ENCODE data around the gene KCNMA1. TPM values are rescaled to one million over a fixed set of nuclear protein-coding genes. Genes with fewer than 3 reads are reported as not detected.

KCNMA1 gene
- total RNA-seq, 1 experiment from 2014 or later: 0.70 TPM

- Histone ChIP-seq H3K36me3 (ENCODE audit: low read depth) (no peaks in the 10 kb centered on the region), H3K79me2 (ENCODE audit: low read depth) (no peaks in the 10 kb centered on the region), H3F3A (ENCODE audit: insufficient read depth, low read depth) (no peaks in the 10 kb centered on the region), H3K9me2 (ENCODE audit: insufficient read depth) (no peaks in the 10 kb centered on the region), H3K4me2 (no peak overlapping the region), H3K9me3 (ENCODE audit: insufficient read depth, low read depth) (no peaks in the 10 kb centered on the region), H3K4me1 (replicated peaks; ENCODE audit: insufficient read depth) (no peaks in the 10 kb centered on the region; the same call in 1 of the 2 replicates), H3K27ac (no peak overlapping the region), H3K27me3 (ENCODE audit: insufficient read depth, low read depth) (no peaks in the 10 kb centered on the region), H3K4me3 (no peak overlapping the region), H4K20me1 (ENCODE audit: insufficient read depth) (no peaks in the 10 kb centered on the region), H2AFZ (no peak overlapping the region)
- CTCF ChIA-PET: no interaction called here
- POLR2A ChIA-PET (ENCODE audit: unreplicated experiment): interaction anchor here (0.6 kb wide), 1 partner anchor 784 kb away, joined by 3 read pairs; no protein-coding TSS in a partner anchor
- BruUV-seq (replicated peaks): no TSS peak
- intact Hi-C loops (cut with micrococcal nuclease; ENCODE audit: unreplicated experiment): no loop called here
- DNase-seq: no peak
- no peak for TF ChIP-seq CTCF (conservative IDR thresholded peaks at IDR 0.05)
- no peak for TF ChIP-seq EZH2 (IDR thresholded peaks at IDR 0.05; ENCODE audit: low read depth)
Observed at GRCh38 chr10:77220150-77220549, 417.5 kb downstream of the KCNMA1 start.

GRCh38 chr10:77219046-77219445 is 418.6 kb downstream of the KCNMA1 start:
- no peaks in the 10 kb centered on the region for H3K9me2 ChIP-seq (ENCODE audit: insufficient read depth)
- no peaks in the 10 kb centered on the region for H3F3A ChIP-seq (ENCODE audit: insufficient read depth, low read depth)
- ChIA-PET POLR2A (ENCODE audit: unreplicated experiment) (no interaction called here), CTCF (no interaction called here)
- no peak overlapping the region for H2AFZ ChIP-seq
- no peaks in the 10 kb centered on the region for H3K9me3 ChIP-seq (ENCODE audit: insufficient read depth, low read depth)
- H3K4me3 ChIP-seq: no peak overlapping the region
- TF ChIP-seq CTCF (conservative IDR thresholded peaks at IDR 0.05) (no peak), EZH2 (IDR thresholded peaks at IDR 0.05; ENCODE audit: low read depth) (no peak)
- no peaks in the 10 kb centered on the region for H4K20me1 ChIP-seq (ENCODE audit: insufficient read depth)
- H3K79me2 ChIP-seq (ENCODE audit: low read depth): no peaks in the 10 kb centered on the region
- no peak overlapping the region for H3K27ac ChIP-seq
- H3K27me3 ChIP-seq (ENCODE audit: insufficient read depth, low read depth): peaks cover 4% of the 10 kb centered on the region; the same call in 1 of the 2 replicates
- no peaks in the 10 kb centered on the region for H3K36me3 ChIP-seq (ENCODE audit: low read depth)
- H3K4me2 ChIP-seq: no peak overlapping the region
- intact Hi-C loops (cut with micrococcal nuclease; ENCODE audit: unreplicated experiment): no loop called here
- no peak for DNase-seq
- H3K4me1 ChIP-seq (replicated peaks; ENCODE audit: insufficient read depth): no peaks in the 10 kb centered on the region
- no TSS peak for BruUV-seq (replicated peaks)

GRCh38 chr10:77214799-77215198 is 422.8 kb downstream of the KCNMA1 start:
- DNase-seq: no peak
- ChIA-PET CTCF (no interaction called here), POLR2A (ENCODE audit: unreplicated experiment) (no interaction called here)
- no peak overlapping the region for H3K27ac ChIP-seq
- no peaks in the 10 kb centered on the region for H3K9me2 ChIP-seq (ENCODE audit: insufficient read depth)
- no peaks in the 10 kb centered on the region for H4K20me1 ChIP-seq (ENCODE audit: insufficient read depth)
- no peak overlapping the region for H3K4me2 ChIP-seq
- intact Hi-C loops (cut with micrococcal nuclease; ENCODE audit: unreplicated experiment): no loop called here
- no peaks in the 10 kb centered on the region for H3K79me2 ChIP-seq (ENCODE audit: low read depth)
- no peaks in the 10 kb centered on the region for H3K9me3 ChIP-seq (ENCODE audit: insufficient read depth, low read depth)
- H3K4me1 ChIP-seq (replicated peaks; ENCODE audit: insufficient read depth): no peaks in the 10 kb centered on the region
- no peaks in the 10 kb centered on the region for H3K36me3 ChIP-seq (ENCODE audit: low read depth)
- peaks cover 4% of the 10 kb centered on the region; the same call in 1 of the 2 replicates for H3K27me3 ChIP-seq (ENCODE audit: insufficient read depth, low read depth)
- no peak overlapping the region for H3K4me3 ChIP-seq
- H3F3A ChIP-seq (ENCODE audit: insufficient read depth, low read depth): no peaks in the 10 kb centered on the region
- no TSS peak for BruUV-seq (replicated peaks)
- no peak for TF ChIP-seq CTCF (conservative IDR thresholded peaks at IDR 0.05)
- no peak for TF ChIP-seq EZH2 (IDR thresholded peaks at IDR 0.05; ENCODE audit: low read depth)
- no peak overlapping the region for H2AFZ ChIP-seq

Data from PC-9 (cell line).